Spinal cord (tissue), 10 donors: ENCODE data around the gene ZNF433. TPM values are rescaled to one million over a fixed set of nuclear protein-coding genes. Genes with fewer than 3 reads are reported as not detected.
"Not testable (repeated sequence)": the region's sequence is repeated elsewhere in the genome, so short reads cannot be mapped to it uniquely, and the experiment has no call there.

Experiments
- DNase-seq, 6 donors: peaks; one replicate each; pipeline versions ENCODE4 v3.0.0 to v3.0.0-alpha.2; 2013 to 2015; ENCODE audit warnings: low spot score in 6 of 6, low read depth in 4 of 6
- H3K27ac ChIP-seq: one replicate; pipeline ENCODE4 v1.5.1; 2013; ENCODE audit warnings: low read depth, low read length, control low read depth
- H3K27me3 ChIP-seq: one replicate; pipeline ENCODE4 v1.6.1; 2013; ENCODE audit warnings: low read length; ENCODE audit not compliant: control insufficient read depth, insufficient read depth
- H3K36me3 ChIP-seq: one replicate; pipeline ENCODE4 v1.6.1; 2013; ENCODE audit warnings: low read length; ENCODE audit not compliant: control insufficient read depth, insufficient read depth
- H3K4me1 ChIP-seq: one replicate; pipeline ENCODE4 v1.6.1; 2013; ENCODE audit warnings: low read length; ENCODE audit not compliant: control insufficient read depth, insufficient read depth
- H3K4me3 ChIP-seq: one replicate; pipeline ENCODE4 v1.5.1; 2013; ENCODE audit warnings: low read depth, low read length, control low read depth
- H3K9me3 ChIP-seq: one replicate; pipeline ENCODE4 v1.6.1; 2013; ENCODE audit warnings: low read length; ENCODE audit not compliant: control insufficient read depth, insufficient read depth
- WGBS: methylation state at CpG from one replicate; pipeline ENCODE4 v1.1.5; 2013; ENCODE audit warnings: missing lambda C conversion rate; ENCODE audit not compliant: insufficient coverage; 5-methylcytosine and 5-hydroxymethylcytosine counted together
- polyA plus RNA-seq, 2 donors: library from polyadenylated mRNA; unstranded; fragments of 120-200 nt; gene quantifications; one replicate each; pipeline ENCODE4 v1.2.1, GENCODE V29; 2013; ENCODE audit not compliant: insufficient read length in 2 of 2
- total RNA-seq, 2 donors: library from RNA; depleted of rRNA in 1 of 2; stranded (reverse); fragments of 120-200 nt in 1 of 2; fragments of >200 nt in 1 of 2; gene quantifications; one replicate each; pipeline versions ENCODE4 v1.2.3 to v1.2.4, GENCODE V29; 2013 to 2014
- donor health status: healthy.

ZNF433 gene
- total and polyA plus RNA-seq, 4 donors, result 7.7 to 21.1 (median 12.6) TPM

GRCh38 chr19:11995174-11995573, 40.3 kb downstream of the ZNF433 start:
- DNase-seq, result no peak
- no peak overlapping the region for H3K27ac ChIP-seq
- no peaks in the 10 kb centered on the region for H3K4me1 ChIP-seq
- WGBS, result 100% methylated on average over 1 of the region's 1 CpG
- H3K36me3 ChIP-seq, result peaks cover 3% of the 10 kb centered on the region
- no peak overlapping the region for H3K4me3 ChIP-seq
- H3K9me3 ChIP-seq, result no peaks in the 10 kb centered on the region
- H3K27me3 ChIP-seq, result no peaks in the 10 kb centered on the region

- not testable (repeated sequence) for DNase-seq
Measured at GRCh38 chr19:11991921-11992320, 43.6 kb downstream of the ZNF433 start.

GRCh38 chr19:11989112-11989456, 46.4 kb downstream of the ZNF433 start:
- 64% methylated on average over 6 of the region's 9 CpGs for WGBS
- H3K4me3 ChIP-seq, result peak overlapping the region; percentile 91
- H3K27me3 ChIP-seq, result no peaks in the 10 kb centered on the region
- peaks cover 9% of the 10 kb centered on the region for H3K4me1 ChIP-seq
- peaks cover 3% of the 10 kb centered on the region for H3K36me3 ChIP-seq
- H3K9me3 ChIP-seq, result no peaks in the 10 kb centered on the region
- DNase-seq, result no peak
- H3K27ac ChIP-seq, result no peak overlapping the region

More at GRCh38 chr19:11991921-11992320, 43.6 kb downstream of the ZNF433 start:
- not testable (repeated sequence) for H3K9me3 ChIP-seq, H3K27me3 ChIP-seq, H3K27ac ChIP-seq, H3K4me3 ChIP-seq, H3K36me3 ChIP-seq, H3K4me1 ChIP-seq
- WGBS, result 100% methylated on average over 1 of the region's 4 CpGs

- H3K27ac ChIP-seq, result peak overlapping the region; percentile 85
- peak; percentile 84 to 98 (median 92) for DNase-seq
- H3K27me3 ChIP-seq, result no peaks in the 10 kb centered on the region
- peaks cover 3% of the 10 kb centered on the region for H3K36me3 ChIP-seq
- WGBS, result under 1% methylated on average over 40 of the region's 54 CpGs
- H3K4me3 ChIP-seq, result peak overlapping the region; percentile 91
- H3K9me3 ChIP-seq, result no peaks in the 10 kb centered on the region
- peaks cover 9% of the 10 kb centered on the region for H3K4me1 ChIP-seq
Measured at GRCh38 chr19:11987405-11988281, 47.8 kb downstream of the ZNF433 start.

- DNase-seq, result no peak
- Histone ChIP-seq H3K4me3 (no peak overlapping the region), H3K36me3 (peaks cover 3% of the 10 kb centered on the region), H3K27me3 (no peaks in the 10 kb centered on the region), H3K9me3 (no peaks in the 10 kb centered on the region), H3K4me1 (peaks cover 9% of the 10 kb centered on the region), H3K27ac (no peak overlapping the region)
- WGBS, result 94% methylated on average over 13 of the region's 17 CpGs
Measured at GRCh38 chr19:11986754-11987153, 48.7 kb downstream of the ZNF433 start.

- Histone ChIP-seq H3K9me3 (peaks cover 2% of the 10 kb centered on the region), H3K27me3 (no peaks in the 10 kb centered on the region), H3K36me3 (no peaks in the 10 kb centered on the region), H3K4me1 (peaks cover 9% of the 10 kb centered on the region), H3K27ac (no peak overlapping the region), H3K4me3 (no peak overlapping the region)
- DNase-seq, result peak in 2 of 6 donors; percentile 7 to 8
- 21% methylated on average over 5 of the region's 5 CpGs for WGBS
Measured at GRCh38 chr19:11984986-11985385, 50.5 kb downstream of the ZNF433 start.

GRCh38 chr19:11982526-11982925, 53.0 kb downstream of the ZNF433 start:
- Histone ChIP-seq H3K9me3 (peaks cover 13% of the 10 kb centered on the region), H3K27me3 (no peaks in the 10 kb centered on the region)
- WGBS, result 77% methylated on average over 1 of the region's 4 CpGs

GRCh38 chr19:11979527-11979926, 56.0 kb downstream of the ZNF433 start:
- H3K9me3 ChIP-seq, result peaks cover 13% of the 10 kb centered on the region
- no peak overlapping the region for H3K4me3 ChIP-seq
- H3K36me3 ChIP-seq, result no peaks in the 10 kb centered on the region
- DNase-seq, result no peak
- no peaks in the 10 kb centered on the region for H3K27me3 ChIP-seq
- 84% methylated on average over 2 of the region's 4 CpGs for WGBS
- H3K27ac ChIP-seq, result no peak overlapping the region
- no peaks in the 10 kb centered on the region for H3K4me1 ChIP-seq

More at GRCh38 chr19:11982526-11982925, 53.0 kb downstream of the ZNF433 start:
- no peak for DNase-seq
- no peaks in the 10 kb centered on the region for H3K36me3 ChIP-seq
- no peaks in the 10 kb centered on the region for H3K4me1 ChIP-seq
- H3K4me3 ChIP-seq, result no peak overlapping the region
- H3K27ac ChIP-seq, result no peak overlapping the region

- WGBS, result no CpG with 5 or more reads among the region's 9 CpGs
- Histone ChIP-seq H3K27ac (no peak overlapping the region), H3K36me3 (no peaks in the 10 kb centered on the region), H3K9me3 (peaks cover 13% of the 10 kb centered on the region), H3K4me1 (no peaks in the 10 kb centered on the region), H3K27me3 (no peaks in the 10 kb centered on the region), H3K4me3 (no peak overlapping the region)
- no peak for DNase-seq
Measured at GRCh38 chr19:11978492-11979100, 56.9 kb downstream of the ZNF433 start.
